AG04449 (cell line): ENCODE data around the gene LRRN4.

Experiments
- CTCF ChIA-PET: fragments of 350-600 bp; formaldehyde crosslinking; extraction: SDS; loops from one replicate; lab custom pipeline; 2021; ENCODE audit warnings: antibody characterized with exemption; lab: Yijun Ruan, JAX
- POLR2A ChIA-PET: fragments of 400-600, 350-600 bp; formaldehyde crosslinking; extraction: SDS; loops from one replicate; lab custom pipeline; 2020; ENCODE audit warnings: antibody characterized with exemption, inconsistent platforms; lab: Yijun Ruan, JAX
- DNase-seq: peaks from one replicate; pipeline ENCODE4 v3.0.0-alpha.2; 2010; ENCODE audit warnings: low read depth, low spot score
- H3K4me3 ChIP-seq: 2 replicates; pipeline ENCODE4 v1.5.1; 2011; ENCODE audit warnings: low read depth, mild to moderate bottlenecking, control low read depth, low read length
- TF ChIP-seq, protein P1 (sequence below): IDR thresholded peaks from one replicate; pipeline ENCODE4 v1.5.1; 2011; ENCODE audit warnings: mild to moderate bottlenecking, moderate library complexity, low read length, control low read depth, inconsistent platforms; ENCODE audit not compliant: insufficient read depth; ENCODE audit errors: missing control alignments

The LRRN4 gene

DNA sequence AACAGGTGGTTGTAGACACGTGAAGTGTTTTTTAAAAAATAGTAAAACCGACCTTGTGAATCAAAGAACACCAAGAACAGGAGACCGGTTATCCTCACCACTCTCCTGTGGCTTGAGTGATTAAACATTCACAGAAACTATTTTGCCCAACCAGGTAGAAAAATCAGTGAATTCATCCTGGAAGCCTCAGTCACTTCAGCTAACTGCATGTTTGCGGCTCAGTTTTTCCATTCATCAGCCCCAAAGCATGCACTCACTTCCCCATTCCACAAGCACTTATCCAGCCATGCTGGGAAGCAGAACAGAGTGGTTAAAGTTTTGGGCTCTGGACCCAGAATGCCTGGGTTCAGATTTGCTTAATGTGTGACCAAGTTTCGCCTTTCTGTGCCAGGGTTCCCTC is 2.4 kb downstream of the LRRN4 start:
- peak; percentile 41 for DNase-seq
- CTCF ChIA-PET, result no interaction called here
- TF ChIP-seq, protein P1, sequence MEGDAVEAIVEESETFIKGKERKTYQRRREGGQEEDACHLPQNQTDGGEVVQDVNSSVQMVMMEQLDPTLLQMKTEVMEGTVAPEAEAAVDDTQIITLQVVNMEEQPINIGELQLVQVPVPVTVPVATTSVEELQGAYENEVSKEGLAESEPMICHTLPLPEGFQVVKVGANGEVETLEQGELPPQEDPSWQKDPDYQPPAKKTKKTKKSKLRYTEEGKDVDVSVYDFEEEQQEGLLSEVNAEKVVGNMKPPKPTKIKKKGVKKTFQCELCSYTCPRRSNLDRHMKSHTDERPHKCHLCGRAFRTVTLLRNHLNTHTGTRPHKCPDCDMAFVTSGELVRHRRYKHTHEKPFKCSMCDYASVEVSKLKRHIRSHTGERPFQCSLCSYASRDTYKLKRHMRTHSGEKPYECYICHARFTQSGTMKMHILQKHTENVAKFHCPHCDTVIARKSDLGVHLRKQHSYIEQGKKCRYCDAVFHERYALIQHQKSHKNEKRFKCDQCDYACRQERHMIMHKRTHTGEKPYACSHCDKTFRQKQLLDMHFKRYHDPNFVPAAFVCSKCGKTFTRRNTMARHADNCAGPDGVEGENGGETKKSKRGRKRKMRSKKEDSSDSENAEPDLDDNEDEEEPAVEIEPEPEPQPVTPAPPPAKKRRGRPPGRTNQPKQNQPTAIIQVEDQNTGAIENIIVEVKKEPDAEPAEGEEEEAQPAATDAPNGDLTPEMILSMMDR, result no peak
- no peak overlapping the region; the same call in 1 of the 2 replicates for H3K4me3 ChIP-seq
- POLR2A ChIA-PET, result no interaction called here

DNA sequence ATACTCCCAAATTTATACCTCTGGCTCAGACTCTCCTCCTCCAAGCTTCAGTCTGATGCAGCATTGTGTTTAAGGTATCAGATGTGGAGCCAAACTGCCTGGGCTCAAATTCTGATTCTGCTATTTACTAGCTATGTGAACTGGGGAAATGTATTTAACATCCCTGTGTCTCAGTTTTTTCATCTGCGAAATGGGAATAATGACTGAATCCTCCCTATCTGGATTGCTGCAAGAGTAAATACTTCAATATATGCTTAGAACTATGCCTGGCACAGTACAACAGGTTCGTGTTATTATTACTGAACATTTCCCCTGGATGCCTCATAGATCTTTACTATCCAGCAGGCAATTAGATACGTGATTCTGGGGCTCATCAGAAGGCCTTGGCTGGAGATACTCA is 5.5 kb downstream of the LRRN4 start:
- no peak for DNase-seq
- TF ChIP-seq, protein P1, result no peak
- no peak overlapping the region for H3K4me3 ChIP-seq
- POLR2A ChIA-PET, result no interaction called here
- CTCF ChIA-PET, result interaction anchor here (1.1 kb wide), 2 partner anchors 10 to 29 kb away, joined by 3 read pairs; no protein-coding TSS in a partner anchor

DNA sequence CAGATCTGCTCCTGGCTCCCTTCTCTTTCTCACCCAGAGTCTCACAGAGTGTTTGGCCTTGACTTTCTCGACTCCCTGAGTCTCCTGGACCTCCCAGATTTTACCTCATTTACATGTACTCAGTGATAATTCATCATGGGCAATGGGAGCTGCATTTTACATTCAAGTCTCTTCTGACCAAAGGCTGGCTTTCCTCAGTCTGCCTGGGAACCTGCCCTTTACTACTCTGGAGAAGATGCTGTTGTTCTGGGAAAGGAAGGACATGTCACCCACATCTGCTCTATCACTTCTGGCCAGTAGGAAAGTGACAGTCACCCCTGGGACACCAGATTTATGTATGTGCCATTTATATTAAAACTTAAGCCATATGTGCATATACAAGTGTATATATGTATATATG is 7.4 kb downstream of the LRRN4 start:
- POLR2A ChIA-PET, result no interaction called here
- TF ChIP-seq, protein P1, result no peak
- CTCF ChIA-PET, result no interaction called here
- no peak for DNase-seq
- H3K4me3 ChIP-seq, result no peak overlapping the region

DNA sequence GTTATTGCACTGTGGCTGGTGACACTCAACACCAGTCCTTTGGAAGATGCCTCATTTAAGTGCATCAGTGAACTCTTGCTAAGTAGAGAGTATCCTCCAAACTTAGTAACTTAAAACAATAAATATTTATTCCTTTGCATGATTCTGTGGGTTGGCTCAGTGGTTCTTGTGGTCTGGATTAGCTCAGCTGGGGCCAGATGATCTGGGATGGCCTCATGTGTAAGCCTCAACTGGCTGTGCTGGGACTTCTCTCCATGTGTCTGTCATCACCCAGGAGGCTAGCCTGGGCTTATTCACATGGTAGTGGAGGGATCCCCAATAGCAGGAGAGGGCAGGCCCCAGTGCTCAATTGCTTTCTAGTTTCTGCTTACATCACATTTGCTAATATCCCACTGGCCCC is 8.3 kb downstream of the LRRN4 start:
- TF ChIP-seq, protein P1, result no peak
- ChIA-PET CTCF (no interaction called here), POLR2A (no interaction called here)
- DNase-seq, result no peak
- no peak overlapping the region for H3K4me3 ChIP-seq

DNA sequence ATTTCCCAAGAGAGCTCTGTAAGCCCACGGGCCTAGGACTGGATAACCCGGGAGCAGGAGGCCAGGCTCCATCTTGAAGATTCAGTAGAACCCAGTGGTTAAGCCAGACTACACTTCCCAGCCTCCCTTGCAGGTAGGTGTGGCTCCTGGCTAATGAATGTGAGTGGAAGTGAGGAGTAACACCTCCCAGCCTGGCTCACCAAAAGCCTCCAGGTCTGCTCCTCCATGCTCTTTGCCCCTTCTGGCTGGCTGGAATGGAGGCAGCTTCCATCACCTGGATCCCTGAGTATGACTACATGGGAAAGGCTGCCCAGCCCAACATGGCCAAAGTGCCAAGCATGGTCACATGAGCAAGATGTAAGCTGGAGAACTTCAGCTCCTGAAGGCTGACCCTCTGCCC is 9.7 kb downstream of the LRRN4 start:
- no peak overlapping the region for H3K4me3 ChIP-seq
- ChIA-PET CTCF (no interaction called here), POLR2A (no interaction called here)
- DNase-seq, result no peak
- TF ChIP-seq, protein P1, result no peak

DNA sequence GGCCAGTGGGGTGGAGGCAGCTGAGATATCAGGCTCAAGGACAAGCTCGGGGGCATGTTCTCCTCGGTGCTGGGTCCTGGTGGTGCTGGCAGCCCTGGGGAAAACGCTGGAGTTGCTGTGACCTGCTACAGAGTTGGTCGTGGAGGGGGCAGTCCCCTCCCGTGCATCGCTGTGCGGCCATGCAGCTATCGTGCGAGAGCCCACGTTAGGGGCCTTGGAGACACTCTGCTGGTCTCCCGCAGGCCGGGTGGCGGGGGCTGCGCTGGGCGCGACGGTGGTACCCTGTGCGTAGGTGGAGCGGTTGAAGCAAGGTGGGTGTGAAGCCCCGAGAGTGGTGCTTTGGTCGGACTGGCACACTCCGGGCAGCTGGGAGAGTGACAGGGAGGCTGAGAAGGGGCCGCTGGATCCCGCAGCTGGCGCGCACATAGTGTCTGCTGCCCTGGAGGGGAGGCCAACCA is 12.0 kb downstream of the LRRN4 start:
- DNase-seq, result no peak
- CTCF ChIA-PET, result no interaction called here
- TF ChIP-seq, protein P1, result no peak
- H3K4me3 ChIP-seq, result no peak overlapping the region
- POLR2A ChIA-PET, result no interaction called here
